HG03095 (cell line): ENCODE data around the gene PRC1.

Source experiments
- ATAC-seq: cut with Tn5 transposase; IDR thresholded peaks from one replicate; pipeline ENCODE4 v1.9.1; 2021; ENCODE audit warnings: moderate library complexity; ENCODE audit not compliant: unreplicated experiment

The PRC1 gene

DNA sequence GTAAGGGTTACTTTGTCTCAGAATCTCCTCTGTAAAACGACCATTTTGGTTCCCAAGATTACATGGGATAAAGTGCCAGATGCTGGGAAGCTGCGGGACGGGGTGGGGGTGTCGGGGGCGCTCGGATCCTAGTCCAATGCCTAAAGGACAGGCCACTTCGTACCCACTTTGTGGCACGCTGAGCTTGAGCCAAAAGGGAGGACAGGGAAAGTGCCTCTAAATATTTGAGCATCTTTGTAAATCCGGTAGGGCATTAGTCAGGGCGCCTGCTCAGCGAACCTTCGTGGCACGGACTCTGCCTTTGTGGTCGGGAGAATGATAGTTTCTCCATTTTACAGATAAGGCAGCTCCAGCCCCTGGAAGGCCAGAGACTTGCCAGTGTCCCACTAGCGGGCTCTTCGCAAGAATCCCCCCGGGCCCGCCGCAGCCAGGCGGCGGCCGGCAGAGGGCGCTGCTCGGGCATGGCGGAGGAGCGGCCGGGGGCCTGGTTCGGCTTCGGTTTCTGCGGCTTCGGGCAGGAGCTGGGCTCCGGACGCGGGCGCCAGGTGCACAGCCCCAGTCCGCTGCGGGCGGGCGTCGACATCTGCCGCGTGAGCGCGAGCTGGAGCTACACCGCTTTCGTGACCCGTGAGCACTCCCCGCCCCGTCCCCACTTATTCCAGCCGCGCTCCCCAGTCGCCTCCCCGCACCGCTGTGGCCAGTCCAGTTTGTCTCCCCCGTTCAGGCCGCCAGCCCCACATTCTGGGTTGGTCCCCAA, 37.9 kb downstream of the PRC1 start:
- ATAC-seq = no peak

DNA sequence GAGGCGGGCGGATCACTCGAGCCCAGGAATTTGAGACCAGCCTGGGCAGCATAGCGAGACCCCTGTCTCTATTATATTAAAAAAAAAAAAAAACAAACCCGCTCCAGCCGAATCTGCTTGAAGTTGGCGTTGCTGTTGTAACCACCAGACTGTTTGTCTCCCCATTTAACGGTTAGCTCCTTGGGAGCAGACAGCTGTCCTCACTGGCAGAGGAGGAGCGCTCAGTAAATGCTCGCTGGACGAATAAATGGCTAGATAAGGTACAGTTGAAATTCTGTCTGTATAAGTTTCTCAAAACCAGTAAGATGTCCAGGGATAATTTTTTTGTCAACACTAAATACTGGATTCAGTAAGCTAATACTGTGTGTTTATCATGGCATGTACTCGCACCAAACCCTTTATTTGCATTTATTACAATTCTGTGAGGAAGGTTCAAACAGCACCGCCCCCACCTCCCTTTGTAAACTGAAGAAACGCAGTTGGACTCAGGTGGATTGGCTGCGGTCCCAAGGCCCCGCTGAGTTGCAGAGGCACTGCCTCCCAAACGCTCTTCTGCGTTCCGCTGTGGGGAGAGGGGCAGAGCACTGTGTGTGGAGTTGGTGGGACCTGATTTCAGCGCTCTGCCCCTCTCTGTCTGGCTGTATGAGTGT, 38.6 kb downstream of the PRC1 start:
- ATAC-seq = no peak

DNA sequence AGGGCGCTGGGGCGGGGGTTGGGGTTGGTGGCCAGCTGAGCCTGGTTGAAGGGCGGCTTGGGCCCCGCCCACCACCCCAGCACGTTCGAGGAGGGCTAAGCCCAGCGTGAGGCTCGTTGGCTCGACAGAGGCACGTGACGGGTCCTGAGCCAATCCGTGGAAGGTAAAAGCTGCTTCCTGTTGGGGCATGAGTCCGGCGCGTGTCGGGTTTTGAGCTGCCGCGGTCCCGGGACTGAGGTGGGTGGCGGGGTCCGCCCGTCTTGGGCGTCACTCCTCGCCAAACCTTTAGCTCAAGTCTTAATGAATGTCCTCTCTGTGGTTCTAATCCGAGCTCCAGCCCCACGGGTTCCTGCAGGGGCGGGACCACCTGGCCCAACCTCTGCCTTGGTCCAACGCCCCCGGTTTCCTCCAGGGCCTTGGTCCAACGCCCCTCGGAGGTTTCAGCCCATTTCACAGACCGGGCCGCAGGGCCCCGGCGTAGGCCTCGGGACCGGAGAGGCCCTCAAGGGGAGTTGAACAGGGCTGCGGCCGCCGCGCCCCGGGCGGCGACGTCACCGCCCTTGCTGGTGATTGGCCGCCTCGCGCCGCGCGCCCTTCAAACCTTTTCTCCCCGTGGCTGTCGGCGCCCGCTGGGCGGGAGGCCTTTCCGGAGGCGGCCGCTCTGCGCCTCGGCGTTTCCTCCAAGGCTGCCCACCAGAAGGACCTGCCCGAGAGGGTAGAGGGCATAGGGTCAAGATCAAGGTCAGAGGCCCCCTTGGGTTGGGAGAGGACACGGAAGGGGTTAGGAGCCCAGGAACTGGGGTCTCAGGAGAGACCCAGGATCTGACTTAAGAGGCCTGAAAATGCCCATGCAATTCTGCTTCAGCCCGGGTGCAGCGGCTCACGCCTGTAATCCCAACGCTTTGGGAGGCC, 39.4 kb downstream of the PRC1 start, which contains the start of gene RCCD1:
Gene RCCD1 (plus strand): TSS at position 173 of the 912 bp plus-strand sequence. CDS start 1,851 bp downstream, outside the sequence.
- peak; percentile 92 for ATAC-seq

DNA sequence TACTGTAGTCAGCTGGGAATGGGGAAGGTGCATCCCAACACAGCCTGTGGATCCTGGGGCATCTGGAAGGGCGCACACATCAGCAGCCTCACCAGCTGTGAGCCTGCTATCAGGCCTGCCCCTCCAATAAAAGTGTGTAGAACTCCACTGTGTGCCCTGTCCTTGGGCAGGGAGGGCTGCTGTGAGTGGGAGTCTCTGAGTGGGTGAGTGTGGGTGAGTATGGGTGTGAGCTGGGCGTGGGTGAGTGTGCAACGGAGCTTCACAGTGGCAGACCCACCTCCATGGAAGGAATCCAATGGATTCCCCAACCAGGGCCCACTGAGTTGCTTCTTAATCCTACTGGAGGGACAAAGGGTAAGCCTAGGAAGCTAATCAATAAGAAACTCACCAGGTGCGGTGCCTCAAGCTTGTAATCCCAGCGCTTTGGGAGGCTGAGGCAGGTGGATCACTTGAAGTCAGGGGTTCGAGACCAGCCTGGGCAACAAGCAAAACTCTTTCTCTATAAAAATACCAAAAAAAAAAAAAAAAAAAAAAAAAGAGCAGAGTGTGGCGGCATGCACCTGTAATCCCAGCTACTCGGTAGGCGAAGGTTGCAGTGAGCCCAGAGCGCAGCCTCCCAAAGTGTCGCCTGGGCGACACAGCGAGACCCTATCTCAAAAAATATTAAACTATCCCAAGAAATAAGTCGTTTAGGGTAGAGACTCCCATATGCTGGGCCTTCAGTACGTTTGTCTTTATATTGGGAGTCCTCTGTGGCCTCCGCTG, 40.2 kb downstream of the PRC1 start:
- ATAC-seq = no peak

DNA sequence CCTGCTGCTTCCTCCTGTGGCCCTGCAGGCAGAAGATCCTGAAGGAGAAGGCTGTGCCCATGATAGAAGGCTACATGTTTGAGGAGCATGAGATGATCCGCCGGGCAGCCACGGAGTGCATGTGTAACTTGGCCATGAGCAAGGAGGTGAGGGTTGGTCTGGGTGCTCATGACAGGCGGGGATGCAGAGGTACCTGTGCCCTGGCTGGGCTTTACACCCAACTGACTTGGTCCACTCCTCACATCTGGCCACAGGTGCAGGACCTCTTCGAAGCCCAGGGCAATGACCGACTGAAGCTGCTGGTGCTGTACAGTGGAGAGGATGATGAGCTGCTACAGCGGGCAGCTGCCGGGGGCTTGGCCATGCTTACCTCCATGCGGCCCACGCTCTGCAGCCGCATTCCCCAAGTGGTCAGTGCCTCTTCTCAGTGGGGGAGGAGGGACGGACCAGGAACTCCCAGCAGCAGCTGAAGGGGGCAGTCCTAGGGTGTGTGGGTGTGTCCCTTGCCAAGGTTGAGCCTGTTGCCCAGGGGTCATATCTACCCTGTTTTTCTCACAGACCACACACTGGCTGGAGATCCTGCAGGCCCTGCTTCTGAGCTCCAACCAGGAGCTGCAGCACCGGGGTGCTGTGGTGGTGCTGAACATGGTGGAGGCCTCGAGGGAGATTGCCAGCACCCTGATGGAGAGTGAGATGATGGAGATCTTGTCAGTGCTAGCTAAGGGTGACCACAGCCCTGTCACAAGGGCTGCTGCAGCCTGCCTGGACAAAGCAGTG, 41.2 kb downstream of the PRC1 start:
- no peak for ATAC-seq

DNA sequence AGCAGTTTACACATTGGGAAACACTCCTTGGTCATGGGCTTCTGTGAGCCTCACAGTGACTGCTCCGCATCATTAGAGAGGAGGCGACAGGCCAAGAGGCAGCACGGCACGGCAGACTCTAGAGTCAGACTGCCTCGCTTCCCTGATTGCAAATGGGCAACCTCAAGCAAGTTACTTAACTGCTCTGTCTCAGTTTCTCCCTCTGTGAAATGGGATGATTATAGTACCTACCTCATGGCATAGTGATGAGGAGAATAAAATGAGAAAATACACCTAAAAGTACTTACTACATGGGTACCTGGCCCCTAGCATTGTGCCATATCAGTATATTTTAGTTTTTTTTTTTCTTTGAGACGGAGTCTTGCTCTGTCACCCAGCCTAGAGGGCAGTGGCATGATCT, 43.7 kb downstream of the PRC1 start:
- no peak for ATAC-seq

DNA sequence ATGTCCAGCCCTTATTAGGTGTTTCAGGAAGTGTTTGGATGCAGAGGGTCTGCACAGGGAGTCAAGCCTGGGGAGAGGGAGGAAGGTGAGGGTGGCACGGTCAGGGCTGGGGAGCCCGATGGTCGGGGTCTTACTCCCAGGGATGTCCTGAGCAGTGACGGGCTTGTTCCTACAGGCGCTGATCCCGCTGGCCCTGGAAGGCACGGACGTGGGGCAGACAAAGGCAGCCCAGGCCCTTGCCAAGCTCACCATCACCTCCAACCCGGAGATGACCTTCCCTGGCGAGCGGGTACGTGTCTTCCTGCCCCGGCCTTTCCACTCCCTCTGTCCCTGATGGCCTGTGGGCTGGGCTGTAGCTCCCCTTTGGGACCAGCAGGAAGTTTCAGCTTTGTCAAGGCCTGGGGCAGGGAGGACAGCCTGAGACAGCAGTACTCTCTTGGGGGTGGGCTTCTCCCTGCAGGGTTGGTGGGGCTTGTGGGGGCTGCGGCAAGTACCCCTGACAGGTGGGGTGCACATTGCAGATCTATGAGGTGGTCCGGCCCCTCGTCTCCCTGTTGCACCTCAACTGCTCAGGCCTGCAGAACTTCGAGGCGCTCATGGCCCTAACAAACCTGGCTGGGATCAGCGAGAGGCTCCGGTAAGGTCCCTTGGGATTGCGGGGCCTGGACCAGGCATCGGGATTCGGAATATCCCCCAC, 44.2 kb downstream of the PRC1 start:
- no peak for ATAC-seq

DNA sequence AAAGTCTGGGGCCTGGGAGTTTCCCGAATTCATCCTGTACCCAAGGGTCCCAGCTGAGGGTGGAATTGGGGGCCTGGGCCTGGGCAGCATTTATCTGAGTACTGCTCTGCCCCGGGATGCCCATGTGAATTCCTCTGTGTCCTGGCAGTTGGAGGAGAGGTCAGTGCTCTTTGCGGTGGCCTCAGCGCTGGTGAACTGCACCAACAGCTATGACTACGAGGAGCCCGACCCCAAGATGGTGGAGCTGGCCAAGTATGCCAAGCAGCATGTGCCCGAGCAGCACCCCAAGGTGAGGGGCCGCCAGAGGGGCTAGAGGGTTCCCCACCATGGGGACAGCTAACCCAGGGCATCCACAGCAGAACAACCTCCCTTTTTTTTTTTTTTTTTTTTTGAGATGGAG, 45.8 kb downstream of the PRC1 start:
- ATAC-seq = no peak

DNA sequence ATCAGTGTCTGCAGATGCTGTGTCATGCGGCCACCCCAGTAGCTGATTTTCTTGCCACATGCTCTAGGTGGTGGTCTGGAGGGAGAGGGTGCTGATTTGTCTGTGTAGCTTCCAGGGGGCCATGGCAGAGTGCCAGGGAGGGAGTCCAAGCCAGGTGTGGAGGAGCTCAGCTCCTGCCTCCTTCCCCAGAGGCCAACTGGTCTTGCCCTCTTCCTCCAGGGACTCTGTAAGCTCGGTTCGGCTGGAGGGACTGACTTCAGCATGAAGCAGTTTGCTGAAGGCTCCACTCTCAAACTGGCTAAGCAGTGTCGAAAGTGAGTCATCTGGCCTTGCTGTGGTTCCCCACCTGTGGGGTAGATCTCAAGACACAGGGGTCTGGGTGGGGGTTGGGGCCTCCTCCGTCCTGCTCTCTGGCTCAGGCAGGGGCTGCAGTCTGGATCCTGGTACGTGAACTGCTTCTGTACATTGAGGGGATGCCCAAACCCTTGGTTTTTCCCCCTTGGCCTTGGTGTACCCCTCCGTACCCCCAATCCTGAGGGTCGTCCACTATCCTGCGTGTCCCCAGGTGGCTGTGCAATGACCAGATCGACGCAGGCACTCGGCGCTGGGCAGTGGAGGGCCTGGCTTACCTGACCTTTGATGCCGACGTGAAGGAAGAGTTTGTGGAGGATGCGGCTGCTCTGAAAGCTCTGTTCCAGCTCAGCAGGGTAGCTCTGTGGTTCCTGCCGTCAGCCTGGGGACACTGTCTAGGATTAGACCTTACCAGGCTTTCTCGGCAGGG, 46.6 kb downstream of the PRC1 start:
- no peak for ATAC-seq

DNA sequence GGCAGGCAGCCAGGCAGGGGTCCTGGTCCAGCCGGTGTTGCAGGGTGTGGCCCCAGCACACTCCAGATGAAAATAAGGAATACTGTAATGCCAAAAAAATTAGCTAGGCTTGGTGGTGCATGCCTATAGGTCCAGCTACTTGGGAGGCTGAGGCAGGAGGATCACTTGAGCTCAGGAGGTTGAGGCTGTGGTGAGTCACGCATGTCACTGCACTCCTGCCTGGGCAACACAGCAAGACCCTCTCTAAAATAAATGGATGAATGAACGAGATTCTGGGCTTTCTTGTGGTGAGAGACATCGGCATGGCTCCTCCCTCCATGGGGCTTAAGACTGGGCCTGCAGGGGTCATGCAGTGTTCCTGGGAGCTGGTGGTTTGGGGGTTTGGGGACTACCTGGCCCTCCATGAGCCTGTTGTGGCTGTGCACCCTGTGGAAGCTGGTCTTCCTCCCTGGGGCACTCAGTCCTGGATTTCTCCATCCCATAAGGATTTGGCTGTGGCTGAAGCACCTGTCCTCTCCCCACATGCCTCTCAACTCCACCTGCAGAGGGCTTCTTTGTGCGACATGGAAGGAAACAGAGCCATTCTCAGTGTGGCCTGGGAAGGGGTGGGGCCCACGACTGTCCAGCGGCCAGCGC, 47.3 kb downstream of the PRC1 start:
- ATAC-seq = no peak

DNA sequence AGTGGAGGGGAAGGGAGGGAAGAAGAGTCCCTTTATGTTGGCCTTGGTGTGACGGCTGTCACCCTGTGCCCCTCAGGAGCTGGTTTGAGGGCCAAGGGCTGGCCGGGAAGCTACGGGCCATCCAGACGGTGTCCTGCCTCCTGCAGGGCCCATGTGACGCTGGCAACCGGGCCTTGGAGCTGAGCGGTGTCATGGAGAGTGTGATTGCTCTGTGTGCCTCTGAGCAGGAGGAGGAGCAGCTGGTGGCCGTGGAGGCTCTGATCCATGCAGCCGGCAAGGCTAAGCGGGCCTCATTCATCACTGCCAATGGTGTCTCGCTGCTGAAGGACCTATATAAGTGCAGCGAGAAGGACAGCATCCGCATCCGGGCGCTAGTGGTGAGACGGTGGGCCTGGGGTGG, 47.8 kb downstream of the PRC1 start:
- ATAC-seq = no peak

DNA sequence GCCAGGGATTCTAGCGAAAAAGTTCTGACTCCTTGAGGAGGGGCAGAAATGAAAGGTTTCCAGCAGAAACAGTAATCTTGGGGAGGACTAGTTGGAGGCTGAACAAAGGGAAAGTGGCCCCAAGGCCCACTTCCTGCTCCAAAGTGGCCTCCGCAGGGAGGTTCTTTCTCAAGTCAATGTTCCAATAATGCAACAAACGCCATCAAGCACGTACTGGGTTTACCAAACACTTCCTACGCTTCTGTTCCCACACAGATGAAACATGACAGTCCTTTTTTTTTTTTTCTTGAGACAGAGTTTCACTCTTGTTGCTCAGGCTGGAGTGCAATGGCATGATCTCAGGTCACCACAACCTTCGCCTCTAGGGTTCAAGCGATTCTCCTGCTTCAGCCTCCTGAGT, 49.2 kb downstream of the PRC1 start:
- no peak for ATAC-seq

DNA sequence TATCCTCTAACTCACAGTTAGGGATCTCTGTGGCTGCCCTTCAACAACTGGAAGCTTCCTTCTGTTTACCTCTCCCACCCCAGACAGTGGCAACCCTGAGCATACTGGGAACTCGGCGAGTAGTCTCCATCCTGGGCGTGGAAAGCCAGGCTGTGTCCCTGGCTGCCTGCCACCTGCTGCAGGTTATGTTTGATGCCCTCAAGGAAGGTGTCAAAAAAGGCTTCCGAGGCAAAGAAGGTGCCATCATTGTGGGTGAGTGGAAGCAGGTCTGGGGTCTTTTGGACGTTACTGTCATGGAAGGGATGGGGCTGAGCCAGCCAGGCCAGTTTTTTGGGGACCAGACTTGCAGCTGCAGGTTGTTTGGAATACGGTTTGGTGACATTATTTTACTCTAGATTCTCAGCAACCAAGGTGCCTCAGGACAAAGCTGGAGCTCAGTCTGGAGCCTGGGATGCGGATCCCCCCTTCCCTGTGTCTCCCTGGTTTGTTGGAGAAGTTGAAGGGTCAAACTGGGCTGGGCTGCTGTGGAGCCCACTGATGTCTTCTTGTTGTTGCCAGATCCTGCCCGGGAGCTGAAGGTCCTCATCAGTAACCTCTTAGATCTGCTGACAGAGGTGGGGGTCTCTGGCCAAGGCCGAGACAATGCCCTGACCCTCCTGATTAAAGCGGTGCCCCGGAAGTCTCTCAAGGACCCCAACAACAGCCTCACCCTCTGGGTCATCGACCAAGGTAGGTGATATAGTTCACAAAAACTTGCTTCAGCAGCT, 51.8 kb downstream of the PRC1 start:
- ATAC-seq = no peak

DNA sequence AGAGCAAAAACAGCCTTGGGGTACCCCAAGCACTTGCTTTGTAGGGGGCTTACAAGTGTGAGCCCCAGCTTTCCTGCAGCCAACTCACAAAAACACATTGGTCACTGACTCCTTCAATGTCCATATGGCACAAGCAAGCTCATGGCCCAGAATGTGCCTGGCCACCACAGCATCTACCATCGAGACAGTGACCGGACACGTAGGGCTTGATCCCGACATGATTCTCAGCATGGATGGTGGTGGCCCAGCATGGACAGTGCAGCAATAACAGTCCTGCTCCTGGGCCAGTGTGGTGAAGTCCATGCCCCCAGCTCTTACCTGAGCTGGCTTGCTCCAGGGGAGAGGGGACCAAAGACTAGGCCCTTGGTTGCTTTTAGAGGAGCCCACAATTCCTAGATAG, 53.3 kb downstream of the PRC1 start:
- no peak for ATAC-seq

DNA sequence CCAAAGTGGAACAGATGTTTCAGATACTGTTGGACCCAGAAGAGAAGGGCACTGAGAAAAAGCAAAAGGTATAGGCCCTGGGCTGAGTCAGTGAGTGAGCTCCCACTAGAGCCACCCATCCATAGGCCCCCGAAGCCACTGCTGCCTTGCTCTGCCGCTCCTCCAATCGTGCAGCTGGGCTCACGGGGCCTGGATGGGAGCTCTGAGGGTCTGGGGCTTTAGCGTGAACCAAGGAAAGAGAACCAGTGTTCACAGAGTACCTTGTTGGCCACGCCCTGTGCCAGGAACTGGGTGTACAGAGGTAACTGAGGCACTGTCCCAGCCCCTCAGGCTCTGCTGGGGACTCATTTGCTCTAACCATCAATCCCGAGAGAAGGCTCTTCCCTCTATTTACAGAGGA, 54.6 kb downstream of the PRC1 start:
- no peak for ATAC-seq

DNA sequence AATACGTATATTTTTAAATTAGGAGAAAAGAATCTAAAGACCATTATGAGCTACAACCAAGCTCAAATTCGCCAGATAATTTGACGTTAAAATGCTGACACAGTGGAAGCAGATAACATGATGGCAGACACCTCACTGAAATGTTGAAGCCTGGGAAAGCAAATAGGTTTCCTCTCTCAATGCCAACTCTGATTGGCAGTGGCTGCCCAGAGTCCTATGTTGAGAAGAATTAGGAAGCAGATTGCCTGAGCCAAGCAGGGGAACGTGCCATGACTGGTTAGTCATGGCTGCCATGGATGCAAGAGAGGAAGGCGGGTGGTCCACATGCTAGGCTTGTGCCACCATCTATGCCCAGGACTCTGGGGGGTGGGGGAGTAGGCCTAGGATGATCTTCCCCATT, 56.1 kb downstream of the PRC1 start:
- ATAC-seq = no peak

DNA sequence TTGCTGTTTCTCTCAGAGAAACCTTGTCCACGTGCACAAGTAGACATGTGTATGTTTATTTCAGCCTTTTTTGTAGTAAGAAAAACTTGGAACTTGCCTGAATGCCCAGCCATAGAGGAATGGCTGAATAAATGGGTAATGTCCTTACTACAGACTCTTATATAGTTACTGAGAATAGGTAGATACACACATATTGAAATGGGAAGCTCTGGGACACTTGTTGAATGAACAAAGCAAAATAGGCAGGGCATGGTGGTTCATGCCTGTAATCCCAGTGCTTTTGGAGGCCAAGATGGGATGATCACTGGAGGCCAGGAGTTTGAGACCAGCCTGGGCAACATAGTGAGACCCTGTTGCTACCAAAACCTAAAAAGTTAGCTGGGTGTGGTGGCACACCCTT, 57.5 kb downstream of the PRC1 start:
- no peak for ATAC-seq
